Measurements from ENCODE around the gene MAP3K3. TPM values are rescaled to one million over a fixed set of nuclear protein-coding genes. Genes with fewer than 3 reads are reported as not detected.

Gene MAP3K3
- total and polyA plus RNA-seq, 9 of the 15 experiments (the other 6 are each of a cell fraction or from before 2014, with no cell fraction given): 0.69 to 16.5 (median 12.1) TPM

- TF ChIP-seq CCNT2 (IDR thresholded peaks at IDR 0.05; ENCODE audit: borderline replicate concordance, extremely low read depth, insufficient read length, low read depth, low read length) (peak; percentile 26), ZNF280B (CRISPR knock-in tag; IDR thresholded peaks at IDR 0.05) (no peak), THAP12 (CRISPR knock-in tag; IDR thresholded peaks at IDR 0.05) (0 out of 2 replicates have a peak, but pooled peaks have one; percentile 26), RB1 (IDR thresholded peaks at IDR 0.05; ENCODE audit: low read depth) (peak; percentile 41; the same call in 1 of the 2 replicates), CREBBP (IDR thresholded peaks at IDR 0.05; ENCODE audit: low read depth, low read length) (no peak), MEF2A (IDR thresholded peaks at IDR 0.05; ENCODE audit: control insufficient read depth, low read depth, low read length) (no peak), POU5F1 (IDR thresholded peaks at IDR 0.05; ENCODE audit: borderline replicate concordance, low read depth, low read length, partially characterized antibody) (no peak), NFXL1 (CRISPR knock-in tag; IDR thresholded peaks at IDR 0.05) (no peak), PHF8 (IDR thresholded peaks at IDR 0.05; ENCODE audit: borderline replicate concordance, low read length) (peak; percentile 45; the same call in 1 of the 2 replicates), DNMT1 (IDR thresholded peaks at IDR 0.05) (no peak), FOXA1 (IDR thresholded peaks at IDR 0.05; ENCODE audit: borderline replicate concordance) (no peak), PBX2 (CRISPR knock-in tag; IDR thresholded peaks at IDR 0.05; ENCODE audit: low read depth) (no peak), PBX2 (tag; conservative IDR thresholded peaks at IDR 0.05; ENCODE audit: low read depth) (no peak), KLF16 (IDR thresholded peaks at IDR 0.05) (no peak), ZKSCAN1 (IDR thresholded peaks at IDR 0.05; ENCODE audit: low read depth, low read length) (no peak), KAT8 (IDR thresholded peaks at IDR 0.05; ENCODE audit: low read depth) (no peak), RBM22 (IDR thresholded peaks at IDR 0.05; ENCODE audit: low read depth, low read length, poor library complexity, severe bottlenecking) (peak; percentile 28), PYGO2 (tag; IDR thresholded peaks at IDR 0.05) (no peak), ARID1B (IDR thresholded peaks at IDR 0.05) (no peak), FOXJ2 (tag; IDR thresholded peaks at IDR 0.05) (no peak), TAF1 (IDR thresholded peaks at IDR 0.05; ENCODE audit: control insufficient read depth, extremely low read depth, insufficient read depth, low read length, severe bottlenecking) (peak; percentile 24), CHD1 (IDR thresholded peaks at IDR 0.05; ENCODE audit: low read length) (peak; percentile 67)
Observed at GRCh38 chr17:63622574-63623390, 565 bp downstream of the MAP3K3 start (continued).
